ENCODE results near the gene GARS1. TPM values are rescaled to one million over a fixed set of nuclear protein-coding genes. Genes with fewer than 3 reads are reported as not detected.

GARS1 gene
- total and polyA plus RNA-seq, 4 donors = 43.3 to 73.6 (median 67.8) TPM

- H3K9me3 ChIP-seq (ENCODE audit: control insufficient read depth in 4 of 4, low read length in 3 of 4) = no peaks in the 10 kb centered on the region
- H3K36me3 ChIP-seq (ENCODE audit: control insufficient read depth in 4 of 4, insufficient read depth in 3 of 4, low read depth in 1 of 4, low read length in 3 of 4) = peaks cover 2 to 17% (median 16%) of the 10 kb centered on the region in 4 donors
- peak overlapping the region in 1 of 3 donors; percentile 95 for H3K4me3 ChIP-seq (ENCODE audit: low read depth in 1 of 3, low read length in 3 of 3)
- TF ChIP-seq JUND (IDR thresholded peaks at IDR 0.05) = no peak
- TF ChIP-seq SP1 (IDR thresholded peaks at IDR 0.05) = no peak
- TF ChIP-seq FOXA2 (IDR thresholded peaks at IDR 0.05) = no peak
- TF ChIP-seq RAD21 (IDR thresholded peaks at IDR 0.05) = no peak
- TF ChIP-seq FOXA1 (IDR thresholded peaks at IDR 0.05) = no peak
- no peak for TF ChIP-seq HNF4A (conservative IDR thresholded peaks at IDR 0.05)
- TF ChIP-seq REST (IDR thresholded peaks at IDR 0.05) = no peak
- TF ChIP-seq GABPA (IDR thresholded peaks at IDR 0.05 in 1 of 2, conservative IDR thresholded peaks at IDR 0.05 in 1 of 2) = no peak
- no peak for TF ChIP-seq EGR1 (IDR thresholded peaks at IDR 0.05; ENCODE audit: low read depth in 2 of 2)
- TF ChIP-seq YY1 (IDR thresholded peaks at IDR 0.05) = no peak
- TF ChIP-seq CTCF (IDR thresholded peaks at IDR 0.05; ENCODE audit: low read depth, low read length, missing input control) = no peak
- TF ChIP-seq ATF3 (IDR thresholded peaks at IDR 0.05) = no peak
- TF ChIP-seq RXRA (IDR thresholded peaks at IDR 0.05) = no peak
- 92% methylated on average over 3 of the region's 3 CpGs for WGBS
- H3K27me3 ChIP-seq (ENCODE audit: control insufficient read depth in 4 of 4, insufficient read depth in 4 of 4, low read length in 3 of 4) = no peaks in the 10 kb centered on the region
- H3K4me1 ChIP-seq (ENCODE audit: control insufficient read depth in 4 of 4, insufficient read depth in 4 of 4, low read length in 3 of 4) = peaks cover 3 to 26% (median 13%) of the 10 kb centered on the region in 4 donors
- no peak for DNase-seq (ENCODE audit: low spot score)
- H3K27ac ChIP-seq (ENCODE audit: low read depth in 1 of 2, low read length in 2 of 2) = no peak overlapping the region
- H3K9ac ChIP-seq (ENCODE audit: low read depth in 1 of 2, low read length in 2 of 2) = no peak overlapping the region
Observed at GRCh38 chr7:30596721-30597120, 2.0 kb downstream of the GARS1 start.

- Histone ChIP-seq H3K9ac (ENCODE audit: low read depth in 1 of 2, low read length in 2 of 2) (no peak overlapping the region), H3K9me3 (ENCODE audit: control insufficient read depth in 4 of 4, low read length in 3 of 4) (no peaks in the 10 kb centered on the region), H3K4me1 (ENCODE audit: control insufficient read depth in 4 of 4, insufficient read depth in 4 of 4, low read length in 3 of 4) (peaks cover 3 to 24% (median 13%) of the 10 kb centered on the region in 4 donors), H3K36me3 (ENCODE audit: control insufficient read depth in 4 of 4, insufficient read depth in 3 of 4, low read depth in 1 of 4, low read length in 3 of 4) (peaks cover 2 to 25% (median 21%) of the 10 kb centered on the region in 4 donors), H3K27me3 (ENCODE audit: control insufficient read depth in 4 of 4, insufficient read depth in 4 of 4, low read length in 3 of 4) (no peaks in the 10 kb centered on the region), H3K4me3 (ENCODE audit: low read depth in 1 of 3, low read length in 3 of 3) (no peak overlapping the region), H3K27ac (ENCODE audit: low read depth in 1 of 2, low read length in 2 of 2) (no peak overlapping the region)
- WGBS = 87% methylated on average over 13 of the region's 13 CpGs
- no peak for DNase-seq (ENCODE audit: low spot score)
- TF ChIP-seq CTCF (IDR thresholded peaks at IDR 0.05; ENCODE audit: low read depth, low read length, missing input control) (no peak), TAF1 (conservative IDR thresholded peaks at IDR 0.05) (no peak), SP1 (IDR thresholded peaks at IDR 0.05) (no peak), GABPA (IDR thresholded peaks at IDR 0.05 in 1 of 2, conservative IDR thresholded peaks at IDR 0.05 in 1 of 2) (no peak), MAX (IDR thresholded peaks at IDR 0.05) (no peak), ZBTB33 (IDR thresholded peaks at IDR 0.05) (no peak), NR2F2 (IDR thresholded peaks at IDR 0.05) (no peak)
Observed at GRCh38 chr7:30598121-30598876, 3.6 kb downstream of the GARS1 start.
